Smooth muscle cell (in vitro differentiated cells): ENCODE results near the gene TUSC2. TPM values are rescaled to one million over a fixed set of nuclear protein-coding genes. Genes with fewer than 3 reads are reported as not detected.
A peak's percentile ranks its signal among the peaks of the same experiment; 100 is the strongest.

Experiments
- DNase-seq: peaks from one replicate; lab custom pipeline; 2025; ENCODE audit not compliant: unreplicated experiment; lab: John Stamatoyannopoulos, UW
- H2AFZ ChIP-seq: fragments of 200-600 bp; sonication (generic); 2 replicates; pipeline ENCODE4 v1.6.0; 2016; ENCODE audit warnings: antibody characterized with exemption, low read depth, mild to moderate bottlenecking
- H3F3A ChIP-seq: fragments of 200-600 bp; sonication (generic); 2 replicates; pipeline ENCODE4 v1.6.0; 2017; ENCODE audit warnings: antibody characterized with exemption, low read depth
- H3K27ac ChIP-seq: fragments of 200-600 bp; sonication (generic); 2 replicates; pipeline ENCODE4 v1.5.1; 2016; ENCODE audit warnings: low read depth, mild to moderate bottlenecking
- H3K27me3 ChIP-seq: fragments of 200-600 bp; sonication (generic); 2 replicates; pipeline ENCODE4 v1.6.1; 2016; ENCODE audit warnings: low read depth, mild to moderate bottlenecking
- H3K36me3 ChIP-seq: fragments of 200-600 bp; sonication (generic); 2 replicates; pipeline ENCODE4 v1.5.1; 2016; ENCODE audit warnings: low read depth
- H3K4me1 ChIP-seq: fragments of 200-600 bp; sonication (generic); 2 replicates; pipeline ENCODE4 v1.5.1; 2016; ENCODE audit warnings: low read depth
- H3K4me2 ChIP-seq: fragments of 200-600 bp; sonication (generic); 2 replicates; pipeline ENCODE4 v1.6.0; 2016; ENCODE audit warnings: mild to moderate bottlenecking
- H3K4me3 ChIP-seq: fragments of 200-600 bp; sonication (generic); 2 replicates; pipeline ENCODE4 v1.5.1; 2016; ENCODE audit warnings: mild to moderate bottlenecking
- H3K79me2 ChIP-seq: fragments of 200-600 bp; sonication (generic); 2 replicates; pipeline ENCODE4 v1.6.0; 2016; ENCODE audit warnings: low read depth, mild to moderate bottlenecking
- H3K9ac ChIP-seq: fragments of 200-600 bp; sonication (generic); 2 replicates; pipeline ENCODE4 v1.6.0; 2016; ENCODE audit warnings: low read depth
- H3K9me3 ChIP-seq: fragments of 200-600 bp; sonication (generic); replicated peaks from 2 replicates; pipeline ENCODE4 v1.5.1; 2016; ENCODE audit warnings: low read depth
- H4K20me1 ChIP-seq: fragments of 200-600 bp; sonication (generic); 2 replicates; pipeline ENCODE4 v1.6.0; 2016; ENCODE audit warnings: low read depth
- CTCF ChIP-seq: fragments of 200-600 bp; sonication (generic); IDR thresholded peaks from 2 replicates; pipeline ENCODE4 v1.5.1; 2017; ENCODE audit warnings: borderline replicate concordance, mild to moderate bottlenecking, antibody characterized with exemption; ENCODE audit not compliant: insufficient read depth, poor library complexity, severe bottlenecking
- WGBS: methylation state at CpG from one replicate; pipeline ENCODE4 v1.1.7; 2016; ENCODE audit warnings: low lambda C conversion rate; 5-methylcytosine and 5-hydroxymethylcytosine counted together
- polyA plus RNA-seq: library from polyadenylated mRNA; unstranded; fragments of >200 nt; fragmentation: Nextera tagmentation; extraction: Ambion mirVana; gene quantifications from 2 replicates; pipeline ENCODE4 v1.2.1, GENCODE V29; 2016
- total RNA-seq: library from RNA; depleted of rRNA; stranded (reverse); fragments of >200 nt; gene quantifications from 2 replicates; pipeline ENCODE4 v1.2.3, GENCODE V29; 2014

The TUSC2 gene
- total and polyA plus RNA-seq, 2 experiments from 2014 or later = 25.1 to 53.4 TPM

- Histone ChIP-seq H3F3A (peaks cover 2% of the 10 kb centered on the region), H3K27me3 (no peaks in the 10 kb centered on the region), H3K9ac (peak overlapping the region; percentile 70), H3K27ac (no peak overlapping the region), H2AFZ (peak overlapping the region; percentile 71), H3K4me2 (peak overlapping the region; percentile 94), H4K20me1 (peaks cover 15% of the 10 kb centered on the region), H3K4me3 (peak overlapping the region; percentile 81), H3K79me2 (peaks cover 32% of the 10 kb centered on the region), H3K9me3 (no peaks in the 10 kb centered on the region), H3K36me3 (no peaks in the 10 kb centered on the region), H3K4me1 (peaks cover 15% of the 10 kb centered on the region)
- DNase-seq = no peak
- no peak for TF ChIP-seq CTCF
- 68% methylated on average over 11 of the region's 11 CpGs for WGBS
Observed at GRCh38 chr3:50351323-50351697, 23.3 kb upstream of the TUSC2 start.

DNA sequence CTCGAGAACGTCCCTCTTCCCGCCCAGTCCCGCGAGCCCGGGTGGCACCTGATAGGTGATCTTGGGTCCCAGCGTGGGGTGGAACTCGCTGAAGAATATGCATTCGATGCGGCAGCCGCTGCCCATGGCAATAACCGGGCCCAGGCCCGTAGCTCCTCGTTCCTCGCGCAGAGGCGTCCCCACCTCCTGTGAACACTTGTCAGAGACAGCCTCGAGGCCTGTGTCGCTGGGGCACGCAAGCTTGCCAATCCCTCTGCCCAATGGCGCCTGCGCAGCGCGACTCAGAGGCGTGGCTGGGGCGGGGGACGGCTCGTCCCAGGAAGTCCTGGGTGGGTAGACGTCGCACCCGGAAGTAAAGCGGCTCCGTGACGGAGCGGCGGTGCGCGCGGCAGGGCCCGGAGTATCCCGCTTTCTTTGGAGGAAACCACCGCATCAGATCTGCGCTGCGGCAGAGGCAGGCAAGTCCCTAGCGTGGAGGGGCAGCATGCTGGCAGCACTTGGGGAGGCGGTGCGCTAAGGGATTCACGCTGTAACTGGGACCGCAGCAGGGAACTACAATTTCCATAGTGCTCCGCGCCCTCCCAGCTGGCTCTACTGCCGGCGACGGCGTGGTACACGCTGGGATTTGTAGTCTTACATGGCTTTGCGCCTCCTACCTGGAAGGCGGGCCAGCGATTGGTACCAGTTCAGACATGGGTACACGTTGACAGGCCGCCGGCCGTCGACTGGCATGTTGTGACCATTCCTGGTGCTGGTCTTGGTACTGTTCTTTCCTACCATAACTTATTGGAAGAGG lies 22.7 kb upstream of the TUSC2 start, which contains the start of the genes CYB561D2 and NPRL2:
Gene CYB561D2 (plus strand): TSS at position 336 of the 796 bp plus-strand sequence. CDS start 572 bp downstream, outside the sequence.
Gene NPRL2 (minus strand): TSS at position 249 of the 796 bp plus-strand sequence. CDS start 123 bp downstream, at position 126.
- TF ChIP-seq CTCF = no peak
- Histone ChIP-seq H3K9ac (peak within 1 kb of the TSS; percentile 70), H3K79me2 (peaks cover 26% of the 10 kb centered on the region), H3K9me3 (no peaks in the 10 kb centered on the region), H3K4me2 (peak within 1 kb of the TSS; percentile 94), H3K4me1 (peaks cover 15% of the 10 kb centered on the region), H3K36me3 (no peaks in the 10 kb centered on the region), H3K27ac (peak within 1 kb of the TSS; percentile 64), H3K27me3 (no peaks in the 10 kb centered on the region), H2AFZ (peak within 1 kb of the TSS; percentile 71), H3K4me3 (peak within 1 kb of the TSS; percentile 81), H3F3A (peaks cover 8% of the 10 kb centered on the region), H4K20me1 (peaks cover 10% of the 10 kb centered on the region)
- DNase-seq = peak; percentile 89
- WGBS = 2% methylated on average over 58 of the region's 64 CpGs

DNA sequence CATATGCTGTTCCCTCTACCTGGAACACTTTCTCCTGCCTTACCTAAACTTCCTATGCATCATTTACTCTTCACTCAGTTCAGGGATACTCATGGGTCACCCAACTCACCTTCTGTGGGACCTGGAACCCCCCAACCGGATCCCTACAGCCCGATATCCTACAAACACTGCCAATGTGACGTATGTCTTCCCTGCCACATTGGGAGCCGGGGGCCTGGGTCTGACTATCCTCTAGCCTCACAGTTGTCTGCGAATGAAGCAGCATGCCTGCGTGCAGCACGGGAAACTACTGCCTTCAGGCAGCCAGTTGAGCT lies 22.1 kb upstream of the TUSC2 start:
- 48% methylated on average over 7 of the region's 7 CpGs for WGBS
- TF ChIP-seq CTCF = no peak

More for the DNA sequence above, 22.1 kb upstream of the TUSC2 start:
- no peak for DNase-seq
- Histone ChIP-seq H3K79me2 (peaks cover 22% of the 10 kb centered on the region), H3K36me3 (no peaks in the 10 kb centered on the region), H3F3A (peaks cover 9% of the 10 kb centered on the region), H3K4me3 (peak overlapping the region; percentile 81), H3K9me3 (no peaks in the 10 kb centered on the region), H3K9ac (peak overlapping the region; percentile 70), H3K27ac (peak overlapping the region; percentile 64), H4K20me1 (peaks cover 4% of the 10 kb centered on the region), H3K4me1 (peaks cover 17% of the 10 kb centered on the region), H3K4me2 (peak overlapping the region; percentile 94), H2AFZ (peak overlapping the region; percentile 71), H3K27me3 (no peaks in the 10 kb centered on the region)
